ENCODE results near the gene EMILIN1.
A peak's percentile ranks its signal among the peaks of the same experiment; 100 is the strongest.
"Not testable (repeated sequence)": the region's sequence is repeated elsewhere in the genome, so short reads cannot be mapped to it uniquely, and the experiment has no call there.

The EMILIN1 gene

GRCh38 chr2:27053776-27054175, 24.6 kb upstream of the EMILIN1 start:
- DNase-seq (ENCODE audit: low spot score) = no peak

GRCh38 chr2:27054721-27055120, 23.7 kb upstream of the EMILIN1 start:
- no peak for DNase-seq (ENCODE audit: low spot score)

GRCh38 chr2:27057184-27057583, 21.2 kb upstream of the EMILIN1 start:
- DNase-seq (ENCODE audit: low spot score) = no peak

GRCh38 chr2:27058210-27058609, 20.2 kb upstream of the EMILIN1 start:
- no peak for DNase-seq (ENCODE audit: low spot score)

- DNase-seq (ENCODE audit: low spot score) = no peak
These were observed 19.1 kb upstream of the EMILIN1 start for GRCh38 chr2:27059141-27059820.

GRCh38 chr2:27060323-27060722, 18.1 kb upstream of the EMILIN1 start:
- no peak for DNase-seq (ENCODE audit: low spot score)

- no peak for DNase-seq (ENCODE audit: low spot score)
These were observed 13.3 kb upstream of the EMILIN1 start for GRCh38 chr2:27065128-27065527.

- DNase-seq (ENCODE audit: low spot score) = no peak
These were observed 11.0 kb upstream of the EMILIN1 start for GRCh38 chr2:27067385-27067784.

- no peak for DNase-seq (ENCODE audit: low spot score)
These were observed 9.0 kb upstream of the EMILIN1 start for GRCh38 chr2:27069436-27069835.

- DNase-seq (ENCODE audit: low spot score) = no peak
These were observed 8.3 kb upstream of the EMILIN1 start for GRCh38 chr2:27069961-27070618.

- no peak for DNase-seq (ENCODE audit: low spot score)
These were observed 7.7 kb upstream of the EMILIN1 start for GRCh38 chr2:27070653-27071276.

GRCh38 chr2:27071277-27071989, 7.0 kb upstream of the EMILIN1 start, which contains the start of gene OST4:
Gene OST4, minus strand, starts transcription at chr2:27071654.
- peak; percentile 92 for DNase-seq (ENCODE audit: low spot score)

- DNase-seq (ENCODE audit: low spot score) = no peak
These were observed 6.2 kb upstream of the EMILIN1 start for GRCh38 chr2:27071990-27072830.

- no peak for DNase-seq (ENCODE audit: low spot score)
These were observed 5.5 kb upstream of the EMILIN1 start for GRCh38 chr2:27072920-27073319.

GRCh38 chr2:27073782-27074181, 4.6 kb upstream of the EMILIN1 start:
- no peak for DNase-seq (ENCODE audit: low spot score)

GRCh38 chr2:27074738-27075565, 3.5 kb upstream of the EMILIN1 start:
- no peak for DNase-seq (ENCODE audit: low spot score)

- DNase-seq (ENCODE audit: low spot score) = not testable (repeated sequence)
These were observed 2.9 kb upstream of the EMILIN1 start for GRCh38 chr2:27075566-27075871.

GRCh38 chr2:27076323-27076722, 2.1 kb upstream of the EMILIN1 start:
- DNase-seq (ENCODE audit: low spot score) = no peak

- no peak for DNase-seq (ENCODE audit: low spot score)
These were observed 1.2 kb upstream of the EMILIN1 start for GRCh38 chr2:27077231-27077630.

- no peak for DNase-seq (ENCODE audit: low spot score)
These were observed 1.1 kb downstream of the EMILIN1 start for GRCh38 chr2:27079233-27080139.
